Psoas muscle (tissue), 8 donors: ENCODE measurements around the gene TIAL1. TPM values are rescaled to one million over a fixed set of nuclear protein-coding genes. Genes with fewer than 3 reads are reported as not detected.

Experiments
- ATAC-seq, 4 donors: fragments of 200-7000 bp; cut with Tn5 transposase; one replicate each; pipeline ENCODE4 v1.9.1; 2020; ENCODE audit warnings: moderate library complexity in 3 of 4, mild to moderate bottlenecking in 2 of 4
- DNase-seq, 2 donors: peaks; one replicate each; pipeline ENCODE4 v3.0.0-alpha.2; 2020
- H3K27ac ChIP-seq: fragments of 200-600 bp; one replicate; pipeline ENCODE4 v1.8.0; 2022
- H3K27me3 ChIP-seq, 3 donors: fragments of 200-600 bp in 1 of 3; one replicate each; pipeline versions ENCODE4 v1.6.1 to v1.8.0; 2013 to 2022; ENCODE audit warnings: low read length in 2 of 3, mild to moderate bottlenecking in 2 of 3, moderate library complexity in 1 of 3; ENCODE audit not compliant: insufficient read depth in 3 of 3
- H3K36me3 ChIP-seq, 2 donors: fragments of 200-600 bp in 1 of 2; one replicate each; pipeline versions ENCODE4 v1.6.1 to v1.8.0; 2013 to 2022; ENCODE audit warnings: low read depth in 1 of 2, mild to moderate bottlenecking in 1 of 2, moderate library complexity in 1 of 2; ENCODE audit not compliant: insufficient read depth in 1 of 2
- H3K4me1 ChIP-seq: fragments of 200-600 bp; one replicate; pipeline ENCODE4 v1.8.0; 2022
- H3K4me3 ChIP-seq: fragments of 200-600 bp; one replicate; pipeline ENCODE4 v1.8.0; 2022; ENCODE audit warnings: mild to moderate bottlenecking
- H3K9me3 ChIP-seq: fragments of 200-600 bp; one replicate; pipeline ENCODE4 v1.8.0; 2022
- WGBS, 3 donors: extraction: QIAGEN DNeasy Blood & Tissue Kit; methylation state at CpG; one replicate each; pipeline versions ENCODE4 v1.1.6 to v1.1.7; 2013; 5-methylcytosine and 5-hydroxymethylcytosine counted together
- intact Hi-C, 2 donors: fragments of 100-400 bp; cut with DNase I; formaldehyde crosslinking; loops; one replicate each; pipeline versions ENCODE4 v1.11.0 to v1.14.2; 2022
- polyA plus RNA-seq, 3 donors: library from polyadenylated mRNA; stranded (reverse); fragments of 200-250 nt; gene quantifications; one replicate each; pipeline ENCODE4 v1.2.3, GENCODE V29; 2013
- total RNA-seq, 4 donors: library from RNA; stranded (reverse); fragmentation: NEBNext Ultra II Directional in 2 of 4; extraction: Animal tissue kit (Norgen Biotek cat#: 25700) in 2 of 4; gene quantifications; one replicate each; pipeline versions ENCODE4 v1.2.1 to v1.2.4, GENCODE V29; 2021 to 2023
- TF ChIP-seq, protein P1 (sequence below): fragments of 200-600 bp; IDR thresholded peaks from one replicate; pipeline ENCODE4 v1.8.0; 2022; ENCODE audit warnings: antibody characterized with exemption
- donor health status: healthy with polysubstance abuse.
- donor health status: DM: no; HTN: no; CAD: no; lungs with moderate emphysema.
- donor health status: Bipolar disorder and iron deficiency.
- donor health status: healthy.
- donor health status: DM: yes; HTN: yes; CAD: no.
- donor health status: DM: no; HTN: no; CAD: no.
- donor health status: DM: no; HTN: no; CAD: no.
- donor health status: DM: yes; HTN: yes; CAD: no.

The TIAL1 gene
- total and polyA plus RNA-seq, 7 donors = 38.2 to 106 (median 79.3) TPM

DNA sequence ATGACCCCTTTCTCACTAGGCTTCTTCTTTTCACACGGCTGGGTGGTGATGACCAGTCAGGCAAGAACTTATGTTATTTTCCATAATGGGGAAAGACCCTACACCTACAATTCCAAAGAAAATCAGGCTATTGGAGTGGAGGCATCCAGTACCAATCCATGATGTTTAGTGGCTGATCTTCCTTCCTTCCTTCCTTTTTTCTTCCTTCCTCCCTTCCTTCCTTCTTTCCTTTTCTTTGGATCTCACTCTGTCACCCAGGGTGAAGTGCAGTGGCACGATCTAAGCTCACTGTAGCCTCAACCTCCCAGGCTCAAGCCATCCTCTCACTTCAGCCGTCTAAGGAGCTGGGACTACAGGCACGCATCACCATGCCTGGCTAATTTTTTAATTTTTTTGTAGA lies 56.7 kb downstream of the TIAL1 start:
- WGBS, 3 donors = 91 to 92% (median 91%) methylated on average over 4 of the region's 4 CpGs
- Histone ChIP-seq H3K4me3 (no peak overlapping the region), H3K36me3 (no peaks in the 10 kb centered on the region), H3K27me3 (peaks cover 0 to 11% (median 4%) of the 10 kb centered on the region in 3 donors), H3K27ac (no peak overlapping the region), H3K9me3 (no peaks in the 10 kb centered on the region), H3K4me1 (peaks cover 7% of the 10 kb centered on the region)
- TF ChIP-seq, protein P1, sequence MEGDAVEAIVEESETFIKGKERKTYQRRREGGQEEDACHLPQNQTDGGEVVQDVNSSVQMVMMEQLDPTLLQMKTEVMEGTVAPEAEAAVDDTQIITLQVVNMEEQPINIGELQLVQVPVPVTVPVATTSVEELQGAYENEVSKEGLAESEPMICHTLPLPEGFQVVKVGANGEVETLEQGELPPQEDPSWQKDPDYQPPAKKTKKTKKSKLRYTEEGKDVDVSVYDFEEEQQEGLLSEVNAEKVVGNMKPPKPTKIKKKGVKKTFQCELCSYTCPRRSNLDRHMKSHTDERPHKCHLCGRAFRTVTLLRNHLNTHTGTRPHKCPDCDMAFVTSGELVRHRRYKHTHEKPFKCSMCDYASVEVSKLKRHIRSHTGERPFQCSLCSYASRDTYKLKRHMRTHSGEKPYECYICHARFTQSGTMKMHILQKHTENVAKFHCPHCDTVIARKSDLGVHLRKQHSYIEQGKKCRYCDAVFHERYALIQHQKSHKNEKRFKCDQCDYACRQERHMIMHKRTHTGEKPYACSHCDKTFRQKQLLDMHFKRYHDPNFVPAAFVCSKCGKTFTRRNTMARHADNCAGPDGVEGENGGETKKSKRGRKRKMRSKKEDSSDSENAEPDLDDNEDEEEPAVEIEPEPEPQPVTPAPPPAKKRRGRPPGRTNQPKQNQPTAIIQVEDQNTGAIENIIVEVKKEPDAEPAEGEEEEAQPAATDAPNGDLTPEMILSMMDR = no peak
- no peak for ATAC-seq
- intact Hi-C loops = loop anchor here in 1 of 2 donors (5.0 kb wide), 1 partner anchor 343 kb away; no protein-coding TSS in a partner anchor
- DNase-seq = no peak

GRCh38 chr10:119539359-119539825 lies 57.4 kb downstream of the TIAL1 start:
- no peak overlapping the region for H3K4me3 ChIP-seq
- no peak overlapping the region for H3K27ac ChIP-seq
- ATAC-seq = no peak
- WGBS, 3 donors = 84 to 86% (median 86%) methylated on average over 9 of the region's 9 CpGs
- H3K27me3 ChIP-seq = peaks cover 0 to 11% (median 4%) of the 10 kb centered on the region in 3 donors
- DNase-seq = no peak
- no peaks in the 10 kb centered on the region for H3K9me3 ChIP-seq
- TF ChIP-seq, protein P1 = no peak
- H3K4me1 ChIP-seq = peaks cover 7% of the 10 kb centered on the region
- no peaks in the 10 kb centered on the region for H3K36me3 ChIP-seq
- intact Hi-C loops = no loop called here

DNA sequence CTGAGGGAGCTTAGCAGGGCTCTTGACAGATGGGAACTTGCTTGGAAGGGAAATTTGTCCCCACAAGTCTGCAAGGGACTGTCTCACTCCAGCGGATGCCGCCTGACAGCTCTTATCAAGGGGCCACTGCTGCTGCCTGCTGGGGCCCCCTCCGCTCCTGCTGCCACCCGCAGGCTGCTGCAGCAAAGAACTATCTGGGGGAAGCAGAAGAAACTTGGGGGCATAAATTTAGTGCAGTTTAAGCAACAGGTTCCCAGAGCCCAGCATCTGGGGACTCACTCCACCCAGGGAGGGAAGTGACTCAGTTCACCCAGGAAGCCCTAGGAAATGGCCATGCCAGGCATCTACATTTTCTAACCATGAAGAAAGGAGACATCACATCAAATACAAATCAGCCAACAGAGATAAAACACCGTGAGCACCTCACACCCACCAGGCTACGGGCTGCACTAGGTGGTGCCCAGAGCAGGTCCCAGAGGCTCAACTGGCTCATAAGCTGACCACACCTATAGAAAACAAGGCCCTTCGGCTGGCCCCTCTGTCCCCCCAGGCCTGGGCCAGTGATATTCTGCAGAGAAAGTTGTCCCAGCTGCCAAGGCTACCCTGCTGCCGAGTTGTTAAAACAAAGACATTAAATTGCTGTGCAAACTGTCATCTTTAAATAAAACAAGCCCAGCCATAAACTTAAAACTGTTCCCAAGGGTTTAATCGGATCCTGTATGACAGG lies 58.0 kb downstream of the TIAL1 start:
- no peak overlapping the region for H3K27ac ChIP-seq
- intact Hi-C loops = no loop called here
- ATAC-seq = no peak

DNA sequence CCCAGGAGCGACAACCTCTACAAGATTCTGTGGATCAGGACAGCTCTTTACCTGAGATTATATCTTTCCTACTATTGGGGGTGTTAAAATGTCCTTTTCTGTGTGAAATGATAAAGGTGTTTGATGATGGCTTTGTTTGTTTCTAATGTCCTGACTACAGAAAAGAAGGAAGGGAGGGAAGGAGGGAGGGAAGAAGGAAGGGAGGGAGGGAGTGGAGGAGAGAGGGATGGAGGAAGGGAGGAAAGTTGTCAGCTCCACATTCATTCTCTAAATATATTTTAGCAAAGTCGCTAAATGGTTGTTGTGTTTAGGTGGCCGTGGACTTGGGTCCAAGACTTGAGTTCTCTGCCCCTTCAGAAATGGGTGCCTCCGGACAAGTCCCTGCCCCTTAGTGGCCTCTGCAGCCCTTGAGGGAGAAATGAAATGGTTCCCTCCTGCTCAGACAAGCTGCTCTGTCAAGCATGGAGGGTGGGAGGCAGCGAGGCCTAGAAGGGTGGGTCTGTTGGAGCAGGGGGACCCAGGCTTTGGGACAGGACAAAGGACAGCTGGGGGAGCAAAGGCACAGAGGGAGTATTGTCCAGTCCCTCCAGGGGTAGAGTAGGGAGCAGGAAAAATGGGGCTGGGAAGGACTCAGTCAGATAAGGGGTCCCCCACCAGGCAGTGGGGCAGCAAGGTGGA lies 58.7 kb downstream of the TIAL1 start:
- Histone ChIP-seq H3K27me3 (peaks cover 0 to 11% (median 4%) of the 10 kb centered on the region in 3 donors), H3K36me3 (no peaks in the 10 kb centered on the region), H3K4me1 (peaks cover 7% of the 10 kb centered on the region), H3K9me3 (no peaks in the 10 kb centered on the region), H3K4me3 (no peak overlapping the region), H3K27ac (no peak overlapping the region)
- ATAC-seq (no peak), DNase-seq (no peak)
- intact Hi-C loops = no loop called here
- 81 to 88% (median 87%) methylated on average over 5 of the region's 5 CpGs for WGBS, 3 donors
- TF ChIP-seq, protein P1 = no peak

More for the DNA sequence above, 58.0 kb downstream of the TIAL1 start:
- DNase-seq = no peak
- peaks cover 0 to 11% (median 4%) of the 10 kb centered on the region in 3 donors for H3K27me3 ChIP-seq
- H3K36me3 ChIP-seq = no peaks in the 10 kb centered on the region
- 82 to 85% (median 85%) methylated on average over 9 of the region's 9 CpGs for WGBS, 3 donors
- H3K4me1 ChIP-seq = peaks cover 7% of the 10 kb centered on the region
- TF ChIP-seq, protein P1 = no peak
- H3K4me3 ChIP-seq = no peak overlapping the region
- H3K9me3 ChIP-seq = no peaks in the 10 kb centered on the region
